Left hindlimb (tissue), 1 donor: ENCODE results near the gene CAT.

Experiments used
- DNase-seq: peaks from one replicate; pipeline ENCODE4 v3.0.0-alpha.2; 2018

Gene CAT

DNA sequence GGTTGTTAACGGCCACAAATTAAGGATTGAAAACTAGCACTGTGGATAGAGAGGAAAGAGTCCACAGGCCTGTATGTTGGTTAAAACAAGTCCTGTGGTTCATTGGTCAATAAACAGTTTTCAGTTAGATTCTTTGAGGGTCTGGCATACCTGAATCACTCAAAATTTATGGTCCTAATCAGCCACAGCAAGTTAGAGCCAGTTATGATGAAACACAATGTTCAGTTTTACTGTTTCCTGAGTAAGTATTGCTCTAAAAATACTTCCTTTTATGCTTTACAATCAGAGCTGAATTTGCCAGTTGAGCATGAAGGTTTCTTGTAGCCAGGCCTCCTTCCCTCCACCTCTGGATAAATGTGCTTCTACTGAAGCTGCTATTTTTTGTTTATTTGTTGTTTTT is 12.9 kb upstream of the CAT start:
- no peak for DNase-seq

DNA sequence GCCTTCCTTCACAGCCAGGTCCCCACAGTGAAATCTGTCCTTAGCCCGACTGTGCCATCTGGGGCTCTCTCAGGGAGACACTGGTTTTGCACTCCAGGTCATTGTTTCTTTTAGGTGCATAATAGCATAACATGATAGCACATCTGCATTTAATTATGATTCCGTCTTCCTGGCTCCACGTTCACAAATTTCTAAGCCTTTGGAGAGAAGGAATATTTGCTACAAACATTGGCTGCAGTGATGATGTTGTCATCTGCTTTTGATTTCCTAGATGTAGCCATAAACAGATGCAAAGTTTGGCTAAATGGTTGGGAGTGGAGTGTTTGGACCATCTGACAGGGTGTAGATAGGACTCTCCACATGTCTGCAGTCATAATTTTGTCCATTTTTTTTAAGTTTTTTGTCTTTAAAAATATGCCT is 12.0 kb upstream of the CAT start:
- no peak for DNase-seq

DNA sequence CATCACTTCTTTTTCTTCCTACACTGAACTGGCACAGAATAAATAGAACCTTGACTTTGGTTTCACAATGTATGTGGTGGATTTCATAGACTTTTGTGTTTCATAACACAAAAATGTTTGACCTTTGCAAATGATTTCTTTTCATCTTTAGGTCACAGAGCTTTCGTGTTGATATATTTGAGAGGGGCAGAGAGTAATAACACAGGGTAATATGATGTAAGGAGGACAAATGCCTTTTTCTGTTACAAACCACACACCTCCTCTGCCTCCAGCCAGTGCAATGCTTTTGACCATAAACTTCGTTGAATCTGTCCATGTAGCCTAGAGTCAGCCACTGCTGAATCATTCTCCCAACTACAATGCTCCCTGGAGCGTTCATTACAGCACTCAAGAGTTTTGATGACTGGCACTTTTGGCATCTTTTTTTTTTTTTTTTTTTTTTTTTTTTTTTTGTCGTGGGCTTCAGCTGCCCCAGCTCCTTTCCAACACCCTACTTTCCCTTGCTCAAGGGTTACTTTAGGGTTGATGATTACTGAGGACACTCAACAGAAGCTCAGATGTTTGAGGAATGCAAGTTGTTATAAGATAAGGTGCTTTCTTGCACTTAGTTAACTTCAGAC is 11.4 kb upstream of the CAT start:
- no peak for DNase-seq

DNA sequence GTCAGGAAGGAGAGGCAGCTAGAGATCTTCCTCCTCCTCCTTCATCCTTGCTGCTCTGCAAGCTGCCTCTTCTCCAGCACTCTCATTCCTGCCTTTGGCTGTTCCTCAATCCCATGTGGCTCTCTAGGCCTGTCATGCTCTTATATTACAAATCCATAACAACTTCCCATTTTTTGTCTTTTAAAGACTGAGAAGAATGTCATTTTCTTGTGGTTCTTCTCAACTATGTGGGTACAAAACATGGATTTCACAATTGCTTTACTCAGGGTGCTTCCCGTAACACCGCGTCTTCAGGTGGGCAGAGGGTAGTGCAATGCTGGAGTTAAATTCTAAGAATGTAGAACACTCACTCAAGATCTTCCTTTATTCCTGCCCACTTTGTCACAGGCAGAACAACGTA is 6.8 kb upstream of the CAT start:
- DNase-seq = no peak

DNA sequence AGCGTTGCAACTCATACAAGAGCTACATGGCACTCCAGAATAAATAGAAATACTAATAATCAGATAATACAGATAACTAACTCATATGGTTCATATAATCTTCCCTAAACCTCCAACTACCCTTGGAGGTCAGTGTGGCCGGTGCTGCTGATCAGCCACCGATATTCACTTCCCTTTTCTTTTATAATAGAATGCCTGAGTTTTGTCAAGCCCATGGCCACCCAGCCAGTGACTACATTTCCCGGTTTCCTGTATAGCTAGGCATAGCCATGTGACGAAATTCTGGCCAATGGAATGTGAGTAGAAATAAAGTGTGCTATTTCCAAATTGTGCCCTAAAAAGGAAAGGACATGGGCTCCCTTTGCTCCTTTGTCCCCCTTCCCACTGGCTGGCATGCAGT is 5.9 kb upstream of the CAT start:
- DNase-seq = no peak

DNA sequence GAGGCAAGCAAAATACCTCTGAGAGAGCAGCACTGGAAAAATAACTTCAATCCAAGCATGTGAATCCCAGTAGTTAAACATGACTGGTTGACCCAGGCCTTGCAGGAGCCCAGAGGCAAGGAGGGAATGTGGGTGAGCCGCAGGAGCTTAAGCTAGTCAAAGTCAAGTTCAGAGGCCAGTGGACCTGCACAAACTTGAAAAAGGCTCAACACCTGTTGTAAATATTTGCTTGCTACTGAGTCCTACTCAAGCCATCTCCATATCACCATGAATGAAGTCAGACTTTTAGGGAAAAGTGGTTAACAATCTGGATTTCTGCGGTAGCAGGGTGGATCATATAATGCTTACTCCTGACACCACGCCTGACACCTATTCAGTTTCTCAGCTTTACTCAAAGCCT is 4.8 kb upstream of the CAT start:
- no peak for DNase-seq

DNA sequence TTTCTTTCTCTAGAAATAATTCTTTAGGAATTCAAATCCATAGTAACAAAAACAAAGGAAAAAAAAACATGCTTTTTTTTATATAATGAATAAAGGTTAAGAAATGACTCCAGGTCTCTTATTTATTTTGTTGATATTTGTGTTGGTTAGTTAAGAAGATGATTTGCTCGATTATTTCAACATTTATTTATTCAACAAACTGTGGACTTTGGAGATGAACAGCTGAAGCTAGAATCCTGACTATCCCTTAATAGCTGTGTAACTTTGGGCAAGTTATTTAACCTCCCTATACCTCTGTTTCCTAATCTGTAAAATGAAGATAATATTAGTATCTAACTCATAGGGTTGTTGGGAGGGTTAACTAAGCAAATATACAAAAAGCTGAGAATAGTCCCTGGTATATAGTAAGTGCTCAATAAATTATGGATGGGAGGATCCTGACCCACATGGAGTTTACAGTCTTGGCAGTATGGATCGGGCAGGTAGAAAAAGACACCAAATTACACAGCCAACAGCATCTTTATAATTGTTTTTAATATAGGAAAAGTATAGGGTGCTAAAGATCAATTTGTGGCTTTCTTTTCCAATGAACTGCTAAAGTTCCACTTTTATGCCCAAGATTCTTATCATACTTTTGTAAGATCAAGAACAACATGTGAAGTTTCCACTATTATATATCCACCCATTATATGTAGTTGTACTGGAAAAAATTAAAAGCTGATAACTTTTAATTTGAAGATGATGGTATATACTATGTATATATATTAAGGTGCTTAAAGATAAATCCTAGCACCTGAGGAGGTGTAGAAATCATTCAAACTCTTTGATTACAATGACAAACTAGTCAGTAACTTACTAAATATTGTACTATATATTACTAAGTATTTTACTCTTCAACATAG is 1.3 kb upstream of the CAT start:
- DNase-seq = no peak

DNA sequence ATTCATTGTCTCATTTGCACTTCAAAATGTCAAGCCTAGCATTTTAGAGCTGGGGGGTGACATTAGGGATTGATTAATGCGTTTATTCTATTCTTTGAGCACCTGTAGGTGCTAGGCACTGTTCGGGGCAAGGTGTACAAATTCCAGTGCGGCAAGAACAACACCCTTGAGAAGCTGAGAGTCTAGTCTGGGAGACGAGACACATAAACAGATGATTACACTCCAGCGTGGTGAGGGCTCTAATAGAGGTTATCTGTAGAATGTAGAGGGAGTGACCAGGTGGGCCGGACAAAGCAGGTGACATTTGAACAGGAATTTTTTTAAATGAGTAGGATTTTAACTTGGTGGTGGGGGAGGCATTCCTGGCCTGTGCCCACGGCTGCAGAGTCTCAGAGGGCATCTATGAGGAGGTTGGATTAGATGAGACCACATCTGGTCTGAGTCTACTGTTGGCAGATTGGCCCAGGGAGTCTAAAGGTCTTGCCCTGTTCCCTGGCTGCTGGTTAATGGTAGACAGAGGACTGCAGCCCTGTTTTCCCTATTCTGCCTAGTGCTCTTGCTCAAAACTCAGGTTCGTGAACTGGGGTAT is 970 bp downstream of the CAT start:
- no peak for DNase-seq

DNA sequence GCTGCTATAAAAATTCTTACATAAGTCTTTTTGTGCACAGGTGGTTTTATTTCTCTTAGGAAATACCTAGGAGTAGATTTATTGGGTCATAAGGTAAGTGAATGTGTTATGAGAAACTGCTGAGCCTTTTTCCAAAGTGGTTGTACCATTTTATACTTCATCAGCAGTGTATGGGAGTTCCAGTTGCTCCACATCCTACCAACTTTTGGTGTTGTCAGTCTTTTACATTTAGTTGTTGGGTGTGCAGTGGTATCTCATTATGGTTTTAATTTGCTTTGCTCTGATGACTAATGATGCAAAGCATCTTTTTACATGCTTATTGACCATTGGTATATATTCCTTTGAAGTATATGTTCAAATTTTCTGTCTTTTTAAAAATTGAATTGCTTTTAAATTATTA is 3.1 kb downstream of the CAT start:
- DNase-seq = no peak

DNA sequence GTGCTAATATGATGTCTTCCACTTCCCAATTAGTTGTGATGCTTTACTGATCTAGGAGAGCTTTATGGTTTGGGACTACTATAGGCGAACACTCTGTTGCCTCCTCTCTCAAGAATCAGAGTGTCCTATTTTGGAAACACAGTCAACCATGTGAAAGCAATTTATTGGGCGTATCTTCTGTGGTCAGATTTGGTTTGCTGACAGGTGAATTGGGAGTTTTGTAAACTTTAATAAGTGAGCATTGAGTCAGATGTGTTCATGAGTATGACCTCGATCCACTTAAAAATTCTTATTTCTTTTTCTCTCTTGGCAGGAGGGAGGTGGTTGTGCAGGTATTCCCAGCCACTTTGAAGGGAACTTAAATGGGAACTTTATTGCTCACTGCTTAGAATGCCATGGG is 4.4 kb downstream of the CAT start:
- no peak for DNase-seq

DNA sequence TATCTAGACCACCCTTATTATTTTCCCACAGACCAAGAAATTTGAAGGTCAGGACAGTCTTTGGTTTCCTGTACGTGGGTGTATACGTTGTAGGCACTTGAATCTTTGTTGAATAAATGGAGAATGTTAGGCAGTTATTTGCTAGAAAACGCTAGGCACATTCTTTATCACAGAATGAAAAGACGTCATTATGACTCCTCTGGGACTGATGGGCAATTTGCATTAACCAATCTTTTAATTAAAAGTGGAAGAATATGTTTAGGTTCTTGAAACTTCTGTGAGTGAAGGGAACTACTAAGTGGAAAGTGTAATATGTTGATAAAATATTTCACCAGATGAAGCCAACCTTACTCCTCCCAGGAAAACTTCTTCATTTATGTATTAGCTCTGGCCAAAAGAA is 5.7 kb downstream of the CAT start:
- no peak for DNase-seq

DNA sequence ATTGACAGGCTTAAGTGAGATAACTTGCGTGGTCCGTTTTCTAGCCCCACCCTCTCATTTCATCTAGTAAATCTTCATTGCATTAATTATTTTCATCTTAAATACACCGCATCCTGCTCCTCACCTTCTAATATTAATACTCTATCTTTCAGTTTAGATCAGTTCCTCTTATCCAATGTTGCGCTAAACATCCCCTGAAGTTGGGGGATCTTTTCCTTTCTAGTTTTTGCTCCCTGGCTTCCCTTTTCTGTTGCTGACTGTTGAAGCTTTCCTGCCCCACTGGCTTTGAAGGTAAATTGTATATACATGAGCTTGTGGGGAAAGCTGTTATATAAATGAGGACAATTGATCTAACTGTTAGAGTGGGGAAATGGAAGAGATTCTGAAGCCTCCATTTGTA is 7.2 kb downstream of the CAT start:
- no peak for DNase-seq

DNA sequence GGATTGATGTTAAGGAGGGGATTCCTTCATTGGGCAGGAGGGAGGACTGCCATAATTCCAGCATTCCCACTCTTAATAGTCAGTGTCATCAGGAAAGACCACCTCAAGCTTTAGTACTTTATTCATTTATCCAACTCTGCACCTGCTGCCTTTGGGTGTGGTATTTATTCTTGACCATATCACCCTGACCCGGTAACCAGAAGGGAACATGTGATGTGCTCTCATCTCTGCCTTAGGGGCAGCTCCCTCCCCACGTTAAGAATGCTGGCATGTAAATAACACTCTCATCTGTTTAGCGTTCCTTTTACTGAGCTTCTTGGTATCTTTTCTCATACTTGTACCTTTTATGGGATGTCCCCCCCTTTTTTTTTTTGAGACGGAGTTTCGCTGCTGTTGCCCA is 7.7 kb downstream of the CAT start:
- no peak for DNase-seq

DNA sequence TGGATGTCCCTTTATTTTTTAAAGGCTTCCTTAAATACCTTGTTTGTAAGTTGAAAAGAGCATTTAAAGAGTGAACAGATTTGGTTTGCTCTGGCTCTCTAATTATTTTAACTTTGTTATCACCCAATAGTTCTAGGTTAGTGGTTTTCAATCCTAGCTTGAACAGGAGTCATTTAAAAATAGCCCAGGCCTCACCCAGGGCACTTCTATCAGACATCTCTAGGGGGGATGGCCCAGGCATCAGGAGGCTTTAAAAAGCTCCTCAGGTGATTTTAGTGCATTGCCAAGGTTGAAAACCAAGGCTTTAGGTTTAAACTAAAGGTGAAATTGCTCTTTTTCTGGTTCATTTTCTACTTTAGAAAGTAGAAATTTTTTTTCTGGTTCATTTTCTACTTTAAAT is 8.3 kb downstream of the CAT start:
- no peak for DNase-seq

DNA sequence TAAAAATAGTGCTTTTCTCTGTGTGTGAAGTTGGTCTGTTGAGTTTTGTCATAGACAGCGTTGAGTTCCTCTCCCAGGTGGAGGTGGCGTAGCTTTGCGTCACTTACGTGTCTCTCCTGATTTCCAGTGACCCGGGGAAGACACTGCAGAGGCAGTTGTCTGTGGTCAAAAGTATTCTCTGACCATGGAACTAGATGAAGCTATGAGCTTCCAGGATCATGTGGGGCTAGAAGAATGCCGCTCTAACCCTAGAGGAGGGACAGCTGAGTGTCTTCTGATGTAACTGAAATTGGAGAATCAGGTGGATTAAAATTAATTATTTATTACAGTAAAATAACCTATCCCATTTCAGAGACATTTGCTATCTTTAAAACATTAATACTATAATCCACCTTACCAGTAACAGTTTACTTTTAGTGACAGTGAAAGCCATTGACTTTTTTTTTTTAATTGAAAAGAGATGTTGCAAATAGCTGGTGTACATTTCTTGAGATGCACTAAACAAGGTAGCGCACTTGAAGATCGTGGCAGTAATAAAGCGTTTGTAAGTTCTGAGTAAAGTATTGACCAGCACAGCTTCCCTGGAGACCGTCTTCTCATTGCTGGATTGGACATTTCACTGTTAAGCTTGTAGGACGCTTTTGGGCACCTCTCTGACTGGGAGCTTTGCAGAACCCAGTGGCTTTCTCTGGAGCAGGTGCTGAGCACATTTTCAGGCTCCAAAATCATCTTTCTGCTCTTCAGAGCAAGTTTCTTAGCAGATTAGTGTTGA is 9.7 kb downstream of the CAT start:
- DNase-seq = no peak

DNA sequence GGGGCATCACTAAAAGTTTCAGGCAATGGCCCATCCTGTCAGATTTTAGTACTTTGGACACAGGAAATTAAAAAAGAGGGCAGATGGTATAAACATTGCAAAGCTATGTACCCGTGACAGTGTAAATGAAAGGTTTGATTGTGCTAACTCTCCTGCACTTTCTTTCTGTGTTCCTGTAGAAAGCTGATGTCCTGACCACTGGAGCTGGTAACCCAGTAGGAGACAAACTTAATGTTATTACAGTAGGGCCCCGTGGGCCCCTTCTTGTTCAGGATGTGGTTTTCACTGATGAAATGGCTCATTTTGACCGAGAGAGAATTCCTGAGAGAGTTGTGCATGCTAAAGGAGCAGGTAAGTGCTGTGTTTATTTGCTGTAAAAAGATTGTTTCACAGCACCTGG is 10.3 kb downstream of the CAT start:
- DNase-seq = no peak

DNA sequence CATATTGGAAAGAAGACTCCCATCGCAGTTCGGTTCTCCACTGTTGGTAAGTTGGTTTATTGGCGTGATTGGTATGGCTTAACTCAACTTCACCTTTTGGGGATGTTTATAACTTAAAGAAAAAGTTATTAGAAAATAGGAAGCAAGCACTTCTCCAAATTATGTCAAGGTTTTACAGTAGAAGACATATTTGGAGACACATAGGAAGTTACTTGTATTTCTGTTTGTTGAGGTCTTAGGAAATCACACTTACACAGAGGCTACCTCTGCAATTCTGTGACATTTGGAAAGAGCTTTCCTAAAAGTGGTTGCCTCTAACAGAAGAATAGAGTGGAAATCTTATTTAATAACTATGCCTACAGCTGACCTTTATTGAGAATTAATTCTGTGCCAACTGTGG is 12.3 kb downstream of the CAT start:
- DNase-seq = no peak

DNA sequence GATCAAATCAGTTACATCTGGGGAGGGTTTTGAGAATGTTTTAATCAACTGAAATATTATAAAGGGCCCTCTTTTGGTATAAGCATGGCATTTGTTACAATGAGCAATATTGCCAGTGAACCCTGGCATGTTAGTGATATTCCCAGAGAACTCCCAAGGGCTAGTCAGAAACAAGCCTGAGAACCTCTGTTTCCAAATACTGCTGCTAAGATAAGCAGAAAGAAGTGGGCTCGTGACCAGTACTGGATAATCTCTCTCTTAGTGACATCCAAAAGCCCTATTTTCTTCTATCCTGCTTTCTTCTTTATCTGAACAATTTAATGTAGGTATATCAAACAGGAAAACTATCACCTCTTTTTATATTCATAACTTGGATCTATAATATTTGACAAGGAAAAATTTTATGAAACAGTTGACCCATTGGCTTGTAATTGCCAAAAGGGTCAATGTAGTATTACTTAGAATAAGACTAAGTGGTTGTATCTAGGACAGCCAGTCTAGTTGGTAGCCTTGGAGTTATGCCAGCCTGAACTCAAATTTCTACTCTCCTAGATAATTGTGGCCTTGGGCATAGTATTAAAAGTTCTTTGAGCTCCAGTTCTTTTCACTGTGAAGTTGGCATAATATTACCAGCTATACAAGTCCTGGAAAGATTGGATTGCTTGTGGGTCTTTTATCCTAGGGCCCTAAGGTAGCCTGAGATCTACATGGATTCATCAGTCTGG is 15.7 kb downstream of the CAT start:
- no peak for DNase-seq

DNA sequence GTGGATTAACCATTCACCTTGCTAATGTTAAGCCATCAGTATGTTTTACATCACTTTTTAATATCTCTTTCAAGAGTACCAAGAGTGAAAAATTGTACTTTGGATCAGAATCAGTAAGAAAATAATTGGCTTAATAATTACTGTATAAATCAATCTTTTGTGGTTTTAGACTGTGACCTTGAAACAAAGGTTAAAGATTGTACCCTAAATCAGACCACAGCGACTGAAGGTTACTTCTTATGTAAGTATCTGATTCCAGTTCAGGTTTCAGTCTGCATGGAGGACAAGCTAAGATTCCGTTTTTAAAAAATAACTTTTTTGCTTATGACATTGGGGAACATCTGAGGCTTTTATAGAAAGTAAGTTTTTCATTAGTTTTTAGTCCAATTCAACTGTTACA is 18.9 kb downstream of the CAT start:
- DNase-seq = no peak

DNA sequence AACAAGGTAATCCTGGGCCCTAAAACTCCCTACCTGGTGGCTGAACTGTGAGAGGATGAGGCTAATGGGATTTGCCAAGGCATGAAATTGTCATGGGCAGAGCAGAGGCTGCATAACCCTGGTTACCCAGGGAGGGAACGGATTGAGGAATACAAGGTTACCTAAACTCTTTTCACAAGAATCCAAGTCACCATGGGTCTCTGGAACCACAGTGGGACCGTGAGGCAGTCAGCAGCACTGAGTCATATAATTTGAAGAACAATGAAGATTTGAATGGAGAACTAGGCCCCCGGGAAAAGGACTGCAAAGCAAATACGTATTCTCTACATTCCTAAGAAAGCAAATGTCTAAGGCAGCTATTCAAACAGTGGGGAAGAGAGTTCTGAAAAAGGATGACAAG is 19.8 kb downstream of the CAT start:
- no peak for DNase-seq

DNA sequence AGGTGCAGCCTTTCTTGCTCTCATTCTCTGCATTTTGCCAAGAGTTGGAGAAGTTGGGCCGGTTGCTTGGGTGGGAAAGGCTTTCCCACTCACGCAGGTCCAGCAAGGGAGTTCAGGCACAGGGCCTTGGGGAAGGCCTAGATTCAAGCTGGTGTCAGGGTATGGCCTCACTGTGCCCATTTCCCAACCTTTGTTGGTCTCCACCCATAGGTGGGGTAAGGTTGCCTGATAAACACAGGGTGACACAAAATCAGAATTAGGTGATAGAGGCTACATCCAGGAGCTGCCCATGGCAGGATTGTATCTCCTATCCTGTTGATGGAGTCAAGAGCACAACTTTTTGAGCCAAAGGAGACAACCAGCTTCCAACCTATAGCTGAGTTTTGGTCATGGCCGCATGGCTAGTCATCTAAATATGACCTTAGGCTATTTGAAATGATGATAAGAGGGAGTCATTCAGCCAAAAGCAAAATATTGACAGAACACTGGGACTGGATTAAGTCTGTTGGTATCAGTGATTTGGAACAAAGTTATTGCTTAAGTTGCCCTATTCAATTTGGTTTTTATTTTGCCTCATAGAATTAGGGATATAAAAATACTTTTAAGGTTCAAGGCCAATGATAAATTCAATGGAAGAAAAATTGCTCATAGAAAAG is 20.9 kb downstream of the CAT start:
- no peak for DNase-seq

DNA sequence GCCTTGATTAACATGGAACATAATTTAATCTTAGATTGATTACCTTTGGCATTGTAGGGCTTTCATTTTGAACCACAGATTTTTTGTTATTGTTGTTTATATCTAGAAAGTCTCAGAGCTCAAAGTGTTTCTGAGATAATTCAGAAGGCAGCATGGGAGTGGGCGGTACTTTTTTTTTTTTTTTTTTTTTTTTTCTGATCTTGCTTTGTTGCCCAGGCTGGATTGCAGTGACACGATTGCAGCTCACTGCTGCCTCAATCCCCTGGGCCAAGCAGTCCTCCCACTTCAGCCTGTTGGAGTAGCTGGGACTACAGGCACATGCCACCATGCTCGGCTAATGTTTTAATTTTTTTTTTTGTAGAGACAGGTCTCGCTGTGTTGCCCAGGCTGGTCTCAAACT is 21.5 kb downstream of the CAT start:
- no peak for DNase-seq
